ENCODE measurements around the gene PAMR1. TPM values are rescaled to one million over a fixed set of nuclear protein-coding genes. Genes with fewer than 3 reads are reported as not detected.

PAMR1 gene
- total RNA-seq, 4 donors from 2014 or later, result 2.6 to 15.6 (median 6.0) TPM

DNA sequence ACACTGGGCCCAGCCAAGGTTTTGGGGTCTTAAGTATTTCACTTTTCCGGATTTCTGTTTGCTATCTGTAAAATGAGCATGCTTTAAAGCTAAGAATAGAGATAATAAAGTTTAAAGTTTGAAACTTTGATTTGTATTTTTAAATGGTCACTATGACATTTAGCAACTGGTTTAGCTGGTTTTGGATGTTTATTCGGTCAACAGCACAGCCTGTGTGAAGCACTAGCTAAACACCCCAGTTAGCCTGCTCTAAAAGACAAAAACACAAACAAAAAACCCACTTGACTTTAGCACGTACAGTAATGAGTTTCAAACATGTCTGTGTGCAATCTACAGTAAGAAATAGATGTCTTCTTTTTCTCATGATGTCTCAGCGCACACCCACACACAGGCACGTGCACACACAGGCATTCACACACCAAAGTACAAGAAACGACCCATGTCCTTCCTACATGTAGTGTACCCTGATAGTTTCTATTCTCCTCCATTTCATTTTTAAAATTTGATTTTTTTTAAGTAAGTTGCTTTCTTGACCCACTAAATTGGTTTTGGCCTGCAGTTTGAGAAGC is 135.4 kb downstream of the PAMR1 start:
- TF ChIP-seq, protein P1, sequence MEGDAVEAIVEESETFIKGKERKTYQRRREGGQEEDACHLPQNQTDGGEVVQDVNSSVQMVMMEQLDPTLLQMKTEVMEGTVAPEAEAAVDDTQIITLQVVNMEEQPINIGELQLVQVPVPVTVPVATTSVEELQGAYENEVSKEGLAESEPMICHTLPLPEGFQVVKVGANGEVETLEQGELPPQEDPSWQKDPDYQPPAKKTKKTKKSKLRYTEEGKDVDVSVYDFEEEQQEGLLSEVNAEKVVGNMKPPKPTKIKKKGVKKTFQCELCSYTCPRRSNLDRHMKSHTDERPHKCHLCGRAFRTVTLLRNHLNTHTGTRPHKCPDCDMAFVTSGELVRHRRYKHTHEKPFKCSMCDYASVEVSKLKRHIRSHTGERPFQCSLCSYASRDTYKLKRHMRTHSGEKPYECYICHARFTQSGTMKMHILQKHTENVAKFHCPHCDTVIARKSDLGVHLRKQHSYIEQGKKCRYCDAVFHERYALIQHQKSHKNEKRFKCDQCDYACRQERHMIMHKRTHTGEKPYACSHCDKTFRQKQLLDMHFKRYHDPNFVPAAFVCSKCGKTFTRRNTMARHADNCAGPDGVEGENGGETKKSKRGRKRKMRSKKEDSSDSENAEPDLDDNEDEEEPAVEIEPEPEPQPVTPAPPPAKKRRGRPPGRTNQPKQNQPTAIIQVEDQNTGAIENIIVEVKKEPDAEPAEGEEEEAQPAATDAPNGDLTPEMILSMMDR (IDR thresholded peaks at IDR 0.05; ENCODE audit: low read depth), result no peak

DNA sequence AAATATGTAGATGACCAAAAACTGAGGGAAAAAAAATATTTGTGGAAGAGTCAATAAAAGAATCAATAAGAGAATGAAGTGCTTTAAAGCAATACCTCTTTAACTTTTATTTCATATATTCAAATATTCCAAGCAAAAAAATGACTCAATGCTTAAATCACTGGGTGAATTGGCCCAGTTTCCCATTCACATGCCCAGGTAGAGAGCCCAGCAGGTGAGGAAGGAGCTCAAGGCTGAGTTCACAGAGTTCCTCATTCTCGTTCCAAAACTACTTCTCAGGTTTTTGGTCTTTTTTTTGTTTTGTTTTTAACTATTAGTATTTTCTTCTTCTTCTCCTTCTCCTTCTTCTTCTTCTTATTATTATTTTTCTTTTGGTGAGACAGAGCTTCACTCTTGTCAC is 136.3 kb downstream of the PAMR1 start:
- TF ChIP-seq, protein P1 (IDR thresholded peaks at IDR 0.05; ENCODE audit: low read depth), result no peak

DNA sequence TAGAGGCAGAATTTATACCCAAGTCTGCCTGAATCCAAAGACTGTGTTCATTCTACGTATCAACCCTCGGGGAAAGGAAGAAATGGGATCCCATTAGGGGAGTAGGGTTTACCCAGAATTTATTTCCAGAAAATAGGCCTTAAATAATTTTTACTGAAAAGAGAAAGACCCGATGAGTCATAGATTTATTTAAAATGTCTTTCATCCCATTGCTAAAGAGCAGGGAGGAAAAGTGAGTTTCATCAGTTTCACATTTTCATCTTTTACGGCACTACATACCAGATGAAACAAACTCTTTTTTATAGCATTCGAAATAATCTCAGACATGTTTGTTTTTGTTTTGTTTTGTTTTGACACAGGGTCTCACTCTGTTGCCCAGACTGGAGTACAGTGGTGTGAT is 137.4 kb downstream of the PAMR1 start:
- TF ChIP-seq, protein P1 (IDR thresholded peaks at IDR 0.05; ENCODE audit: low read depth), result no peak

DNA sequence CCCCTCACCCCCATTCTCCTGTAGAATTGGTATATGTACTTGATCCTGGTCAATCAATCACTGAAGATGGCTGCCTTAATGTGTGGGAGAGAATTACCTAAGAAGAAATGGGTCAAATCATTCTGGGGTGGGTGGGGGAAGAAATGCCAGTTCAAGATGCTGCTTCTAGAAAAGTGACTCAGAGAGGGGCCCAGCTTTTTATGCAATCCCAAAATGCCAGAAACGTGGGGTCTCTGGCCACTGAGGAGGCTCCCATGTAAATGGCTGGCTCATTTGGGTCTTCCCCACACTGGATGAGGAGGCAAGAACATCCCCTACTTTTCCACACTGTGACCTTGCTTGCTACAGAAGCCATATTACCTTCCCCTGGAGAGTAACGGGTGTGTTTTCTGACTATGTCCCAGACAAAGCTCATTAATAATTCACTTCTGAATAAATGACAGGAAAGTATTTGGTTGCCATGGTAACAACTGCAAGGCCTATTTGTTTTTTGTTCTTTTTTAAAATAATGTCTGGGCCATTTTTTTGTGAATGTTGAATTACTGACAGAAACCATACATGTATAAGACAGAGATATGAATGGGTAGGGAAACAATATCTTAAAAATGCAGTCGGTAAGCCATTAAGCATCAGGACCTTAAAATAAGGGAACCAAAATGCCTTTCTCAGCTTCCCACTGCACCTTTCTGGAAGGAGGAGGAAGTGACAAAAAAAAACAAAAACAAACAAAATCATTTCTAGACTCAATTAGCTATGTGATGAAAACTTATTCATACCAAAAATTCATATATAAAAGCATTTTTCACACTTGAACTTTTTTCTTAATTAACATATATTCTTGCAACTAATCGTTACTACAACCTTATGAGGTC is 138.1 kb downstream of the PAMR1 start:
- TF ChIP-seq, protein P1 (IDR thresholded peaks at IDR 0.05; ENCODE audit: low read depth), result no peak

DNA sequence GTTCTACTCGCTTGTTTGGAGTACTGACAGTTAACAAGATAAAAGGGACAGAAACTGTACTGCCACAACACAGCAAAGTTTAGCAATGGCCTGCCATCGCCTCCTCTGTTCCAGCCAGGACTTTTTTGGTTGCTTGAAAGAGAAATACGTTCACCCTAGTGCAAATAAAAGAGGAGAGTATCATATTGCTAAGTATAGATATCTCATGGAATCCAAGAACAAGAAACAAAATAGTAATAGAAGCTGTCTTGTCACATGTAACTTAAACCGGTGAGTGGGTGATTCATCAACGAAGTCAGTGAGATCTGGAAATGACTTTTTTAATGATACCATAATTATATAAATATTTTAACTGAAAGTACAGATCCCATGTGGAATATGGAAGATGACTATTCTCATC is 141.5 kb downstream of the PAMR1 start:
- TF ChIP-seq, protein P1 (IDR thresholded peaks at IDR 0.05; ENCODE audit: low read depth), result no peak

Other genes starting within 250 kb of the PAMR1 start
- gene SLC1A2, start 106.1 kb downstream of the PAMR1 start, total RNA-seq, result 1 to 10 TPM in 1 of 4 donors, under 1 TPM in 2, not detected in 1; 0.65 to 1.3 (median 0.68) TPM
- 1 to 10 TPM; 1.1 to 4.6 (median 2.1) TPM for gene FJX1, start 92.8 kb upstream of the PAMR1 start, total RNA-seq
- 10 to 100 TPM; 32.6 to 70.9 (median 40.0) TPM for gene TRIM44, start 137.2 kb upstream of the PAMR1 start, total RNA-seq